ENCODE results near the gene PTPRK.

PTPRK gene

GRCh38 chr6:128144320-128144719, 376.1 kb downstream of the PTPRK start:
- TF ChIP-seq CTCF (IDR thresholded peaks at IDR 0.05) = no peak
- Histone ChIP-seq H3K4me3 (ENCODE audit: low read depth in 1 of 2, low read length in 1 of 2) (no peak overlapping the region), H3K9me3 (no peaks in the 10 kb centered on the region), H3K27me3 (no peaks in the 10 kb centered on the region), H3K27ac (no peak overlapping the region), H3K36me3 (no peaks in the 10 kb centered on the region), H3K4me1 (ENCODE audit: control insufficient read depth in 1 of 2, insufficient read depth in 1 of 2, low read depth in 1 of 2, low read length in 1 of 2) (no peaks in the 10 kb centered on the region)

- Histone ChIP-seq H3K4me1 (ENCODE audit: control insufficient read depth in 1 of 2, insufficient read depth in 1 of 2, low read depth in 1 of 2, low read length in 1 of 2) (no peaks in the 10 kb centered on the region), H3K27ac (no peak overlapping the region), H3K36me3 (no peaks in the 10 kb centered on the region), H3K4me3 (ENCODE audit: low read depth in 1 of 2, low read length in 1 of 2) (no peak overlapping the region), H3K9me3 (no peaks in the 10 kb centered on the region), H3K27me3 (no peaks in the 10 kb centered on the region)
- TF ChIP-seq CTCF (IDR thresholded peaks at IDR 0.05) = no peak
Measured at GRCh38 chr6:128141932-128142331, 378.5 kb downstream of the PTPRK start.

- Histone ChIP-seq H3K27ac (no peak overlapping the region), H3K36me3 (no peaks in the 10 kb centered on the region), H3K27me3 (no peaks in the 10 kb centered on the region), H3K4me1 (ENCODE audit: control insufficient read depth in 1 of 2, insufficient read depth in 1 of 2, low read depth in 1 of 2, low read length in 1 of 2) (no peaks in the 10 kb centered on the region), H3K4me3 (ENCODE audit: low read depth in 1 of 2, low read length in 1 of 2) (no peak overlapping the region), H3K9me3 (no peaks in the 10 kb centered on the region)
- TF ChIP-seq CTCF (IDR thresholded peaks at IDR 0.05) = no peak
Measured at GRCh38 chr6:128139519-128139918, 380.9 kb downstream of the PTPRK start.

- H3K4me3 ChIP-seq (ENCODE audit: low read depth in 1 of 2, low read length in 1 of 2) = no peak overlapping the region
- no peaks in the 10 kb centered on the region for H3K27me3 ChIP-seq
- no peaks in the 10 kb centered on the region for H3K36me3 ChIP-seq
- no peak for TF ChIP-seq CTCF (IDR thresholded peaks at IDR 0.05)
- H3K4me1 ChIP-seq (ENCODE audit: control insufficient read depth in 1 of 2, insufficient read depth in 1 of 2, low read depth in 1 of 2, low read length in 1 of 2) = no peaks in the 10 kb centered on the region
- no peaks in the 10 kb centered on the region for H3K9me3 ChIP-seq
- no peak overlapping the region for H3K27ac ChIP-seq
Measured at GRCh38 chr6:128138694-128139093, 381.7 kb downstream of the PTPRK start.

- Histone ChIP-seq H3K4me3 (ENCODE audit: low read depth in 1 of 2, low read length in 1 of 2) (no peak overlapping the region), H3K36me3 (no peaks in the 10 kb centered on the region), H3K27ac (no peak overlapping the region), H3K9me3 (no peaks in the 10 kb centered on the region), H3K27me3 (no peaks in the 10 kb centered on the region), H3K4me1 (ENCODE audit: control insufficient read depth in 1 of 2, insufficient read depth in 1 of 2, low read depth in 1 of 2, low read length in 1 of 2) (no peaks in the 10 kb centered on the region)
- TF ChIP-seq CTCF (IDR thresholded peaks at IDR 0.05) = no peak
Measured at GRCh38 chr6:128135325-128135724, 385.1 kb downstream of the PTPRK start.

GRCh38 chr6:128131566-128131965, 388.8 kb downstream of the PTPRK start:
- Histone ChIP-seq H3K4me1 (ENCODE audit: control insufficient read depth in 1 of 2, insufficient read depth in 1 of 2, low read depth in 1 of 2, low read length in 1 of 2) (no peaks in the 10 kb centered on the region), H3K9me3 (no peaks in the 10 kb centered on the region), H3K27me3 (no peaks in the 10 kb centered on the region), H3K36me3 (no peaks in the 10 kb centered on the region), H3K4me3 (ENCODE audit: low read depth in 1 of 2, low read length in 1 of 2) (no peak overlapping the region), H3K27ac (no peak overlapping the region)
- TF ChIP-seq CTCF (IDR thresholded peaks at IDR 0.05) = no peak

Data from neutrophil (primary cell).